Measurements from ENCODE around the gene OGFR.

GRCh38 chr20:62765021-62765420, 39.6 kb upstream of the OGFR start:
- TF ChIP-seq CTCF (IDR thresholded peaks at IDR 0.05; ENCODE audit: low read depth, low read length, poor library complexity, severe bottlenecking) (no peak), EZH2phosphoT487 (IDR thresholded peaks at IDR 0.05; ENCODE audit: borderline replicate concordance, low read length) (no peak)

All from DOHH2 (cell line).